HepG2 (cell line): ENCODE results near the gene ALDH18A1. TPM values are rescaled to one million over a fixed set of nuclear protein-coding genes. Genes with fewer than 3 reads are reported as not detected.

ENCODE experiments used
- ATF4 ChIP-seq, 2 experiments: fragments of 450-650 bp in 1 of 2; sonication (generic) in 1 of 2; formaldehyde crosslinking; IDR thresholded peaks; 2 replicates each; pipeline versions ENCODE4 v1.5.0 to v1.8.0; 2020 to 2022; ENCODE audit warnings: mild to moderate bottlenecking in 1 of 2, missing genetic modification reagents in 1 of 2
- CBX2 ChIP-seq, 2 experiments: fragments of 200-600 bp in 1 of 2; sonication (generic); formaldehyde crosslinking in 1 of 2; IDR thresholded peaks; 2 replicates each; pipeline versions ENCODE4 v1.7.0 to v1.8.1; 2018 to 2022; ENCODE audit warnings: low read depth in 2 of 2, low read length in 1 of 2, mild to moderate bottlenecking in 1 of 2, missing genetic modification reagents in 1 of 2
- FOXK2 ChIP-seq: fragments of 450-650 bp; IDR thresholded peaks from 2 replicates; pipeline ENCODE4 v1.6.1; 2016
- KAT2B ChIP-seq: fragments of 150-350 bp; IDR thresholded peaks from 2 replicates; pipeline ENCODE4 v1.6.1; 2014; ENCODE audit warnings: low read depth, low read length, borderline replicate concordance
- MAFF ChIP-seq: IDR thresholded peaks from 2 replicates; pipeline ENCODE4 v1.6.1; 2011; ENCODE audit warnings: low read depth, low read length, improper control_type of control experiment
- MAZ ChIP-seq, 2 experiments: sonication (generic) in 1 of 2; formaldehyde crosslinking in 1 of 2; IDR thresholded peaks; 2 replicates each; pipeline versions ENCODE4 v1.5.0 to v1.6.1; 2012 to 2020; ENCODE audit warnings: low read depth in 2 of 2, mild to moderate bottlenecking in 2 of 2, borderline replicate concordance in 1 of 2, improper control_type of control experiment in 1 of 2, low read length in 1 of 2, missing genetic modification reagents in 1 of 2, moderate library complexity in 1 of 2
- MXD4 ChIP-seq: IDR thresholded peaks from 2 replicates; pipeline ENCODE4 v1.6.1; 2016; ENCODE audit warnings: mild to moderate bottlenecking, missing biosample characterization, missing genetic modification reagents
- PBX3 ChIP-seq: sonication (generic); formaldehyde crosslinking; IDR thresholded peaks from 2 replicates; pipeline ENCODE4 v1.8.1; 2023; ENCODE audit warnings: missing genetic modification reagents, inconsistent platforms, borderline replicate concordance
- POLR2A ChIP-seq, 2 experiments: IDR thresholded peaks; 2 replicates each; pipeline ENCODE4 v1.6.1; 2011; ENCODE audit warnings: low read depth in 2 of 2, low read length in 2 of 2, mild to moderate bottlenecking in 1 of 2, moderate library complexity in 1 of 2; ENCODE audit not compliant: insufficient read depth in 1 of 2
- RAD21 ChIP-seq: fragments of 450-650 bp; formaldehyde crosslinking; IDR thresholded peaks from 2 replicates; pipeline ENCODE4 v1.5.0; 2020; ENCODE audit warnings: mild to moderate bottlenecking
- SAP130 ChIP-seq: IDR thresholded peaks from 2 replicates; pipeline ENCODE4 v1.6.1; 2016; ENCODE audit warnings: low read depth
- STAG1 ChIP-seq: sonication (generic); formaldehyde crosslinking; IDR thresholded peaks from 2 replicates; pipeline ENCODE4 v1.4.0; 2020; ENCODE audit warnings: missing genetic modification reagents
- TOPORS ChIP-seq: sonication (generic); formaldehyde crosslinking; IDR thresholded peaks from 2 replicates; pipeline ENCODE4 v1.8.0; 2023; ENCODE audit warnings: mild to moderate bottlenecking, missing genetic modification reagents
- ZFYVE20 ChIP-seq: sonication (generic); formaldehyde crosslinking; IDR thresholded peaks from 2 replicates; pipeline ENCODE4 v1.8.0; 2023; ENCODE audit warnings: low read depth, mild to moderate bottlenecking, moderate library complexity, missing genetic modification reagents, borderline replicate concordance
- ZGPAT ChIP-seq: IDR thresholded peaks from 2 replicates; pipeline ENCODE4 v1.6.1; 2016; ENCODE audit warnings: mild to moderate bottlenecking
- ZNF20 ChIP-seq: sonication (generic); formaldehyde crosslinking; IDR thresholded peaks from 2 replicates; pipeline ENCODE4 v1.4.0; 2020; ENCODE audit warnings: mild to moderate bottlenecking, moderate library complexity, missing genetic modification reagents
- ZNF224 ChIP-seq: sonication (generic); formaldehyde crosslinking; IDR thresholded peaks from 2 replicates; pipeline ENCODE4 v1.5.0; 2020; ENCODE audit warnings: mild to moderate bottlenecking, missing genetic modification reagents
- ZNF639 ChIP-seq: conservative IDR thresholded peaks from 2 replicates; pipeline ENCODE4 v1.6.1; 2018; ENCODE audit warnings: missing genetic modification reagents
- ZNF672 ChIP-seq: sonication (generic); formaldehyde crosslinking; IDR thresholded peaks from 2 replicates; pipeline ENCODE4 v1.8.1; 2022; ENCODE audit warnings: missing genetic modification reagents
- ZNF772 ChIP-seq: sonication (generic); formaldehyde crosslinking; IDR thresholded peaks from 2 replicates; pipeline ENCODE4 v1.5.0; 2020; ENCODE audit warnings: mild to moderate bottlenecking, missing genetic modification reagents
- ZNF839 ChIP-seq: sonication (generic); formaldehyde crosslinking; IDR thresholded peaks from 2 replicates; pipeline ENCODE4 v1.4.0; 2020; ENCODE audit warnings: missing genetic modification reagents, mild to moderate bottlenecking, borderline replicate concordance
- ZUFSP ChIP-seq: sonication (generic); formaldehyde crosslinking; IDR thresholded peaks from 2 replicates; pipeline ENCODE4 v1.9.0; 2021; ENCODE audit warnings: missing genetic modification reagents, mild to moderate bottlenecking, borderline replicate concordance
- polyA plus RNA-seq, 8 experiments: library from polyadenylated mRNA; depleted of rRNA in 3 of 8; stranded (reverse) in 7 of 8; unstranded in 1 of 8; fragments of >200 nt; fragmentation: Illumina TruSeq in 4 of 8; extraction: Trizol in 4 of 8; gene quantifications; 2 replicates each; pipeline versions ENCODE4 v1.2.1 to v1.2.3, GENCODE V29; 2011 to 2016; ENCODE audit warnings: low read depth in 4 of 8, missing spikeins in 1 of 8, mixed read lengths in 1 of 8; ENCODE audit not compliant: insufficient read depth in 1 of 8
- total RNA-seq, 5 experiments: library from RNA; depleted of rRNA; stranded (reverse); fragments of >200 nt; fragmentation: Illumina TruSeq; extraction: Trizol; gene quantifications; 2 replicates each; pipeline ENCODE4 v1.2.3, GENCODE V29; 2016; ENCODE audit warnings: low read depth in 1 of 5

The ALDH18A1 gene
- total and polyA plus RNA-seq, 2 of the 13 experiments (the other 11 are each of a cell fraction or from before 2014, with no cell fraction given) = 180 to 263 TPM

GRCh38 chr10:95656291-95657164 lies at the start of gene ALDH18A1 (continued):
- TF ChIP-seq ZGPAT (peak; percentile 91), ZUFSP (CRISPR knock-in tag) (no peak), ZNF672 (no peak), CBX2 (IDR thresholded peaks at IDR 0.05; ENCODE audit: low read depth, low read length) (no peak), CBX2 (CRISPR knock-in tag; IDR thresholded peaks at IDR 0.05; ENCODE audit: low read depth) (no peak), STAG1 (CRISPR knock-in tag) (0 out of 2 replicates have a peak, but pooled peaks have one; percentile 2), ZFYVE20 (CRISPR knock-in tag) (no peak), RAD21 (0 out of 2 replicates have a peak, but pooled peaks have one; percentile 16), MAZ (IDR thresholded peaks at IDR 0.05; ENCODE audit: borderline replicate concordance, low read depth, low read length) (no peak; the same call in 1 of the 2 replicates), MAZ (CRISPR knock-in tag; IDR thresholded peaks at IDR 0.05; ENCODE audit: low read depth) (peak; percentile 85), POLR2A (IDR thresholded peaks at IDR 0.05; ENCODE audit: insufficient read depth in 1 of 2, low read depth in 2 of 2, low read length in 2 of 2) (peak; percentile 34 to 74; a peak in 3 of 4 replicates), MAFF (no peak), FOXK2 (no peak), ZNF20 (no peak; the same call in 1 of the 2 replicates), ZNF839 (0 out of 2 replicates have a peak, but pooled peaks have one; percentile 23), KAT2B (no peak), PBX3 (CRISPR knock-in tag) (no peak), SAP130 (peak; percentile 90), TOPORS (no peak), ZNF639 (CRISPR knock-in tag) (no peak), ATF4 (CRISPR knock-in tag; IDR thresholded peaks at IDR 0.05) (peak in 1 of 2 experiments; percentile 70; a peak in 2 of 4 replicates), ZNF772 (CRISPR knock-in tag) (peak; percentile 62; the same call in 1 of the 2 replicates), MXD4 (CRISPR knock-in tag) (peak; percentile 93), ZNF224 (CRISPR knock-in tag) (0 out of 2 replicates have a peak, but pooled peaks have one; percentile 75)
